Measurements from ENCODE around the gene CAMK1.

DNA sequence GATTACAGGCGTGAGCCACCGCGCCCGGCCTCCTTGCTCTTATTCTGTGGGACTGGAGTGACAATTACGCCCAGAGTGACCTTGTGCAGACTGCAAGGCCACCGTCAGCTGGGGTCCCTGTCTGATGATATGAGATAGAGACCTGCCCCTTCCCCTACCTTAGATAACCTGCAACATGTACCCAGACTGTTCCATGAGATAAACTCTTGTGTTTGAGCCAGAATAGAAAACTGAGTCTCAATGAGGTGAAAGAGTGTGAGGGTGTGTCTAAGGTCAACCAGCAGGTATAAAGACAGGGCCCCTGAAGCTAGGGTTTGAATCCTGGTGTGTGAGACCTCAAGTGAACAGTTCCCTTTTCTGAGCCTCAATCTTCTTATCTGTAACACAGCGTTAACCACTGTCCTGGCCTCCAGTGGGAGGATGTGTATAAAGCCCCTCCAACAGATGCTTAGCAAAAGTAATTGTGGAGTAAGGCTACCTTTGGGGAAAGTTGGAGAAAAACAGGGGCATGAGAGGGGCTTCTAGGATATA, 16.5 kb upstream of the CAMK1 start:
- TF ChIP-seq, protein P1, sequence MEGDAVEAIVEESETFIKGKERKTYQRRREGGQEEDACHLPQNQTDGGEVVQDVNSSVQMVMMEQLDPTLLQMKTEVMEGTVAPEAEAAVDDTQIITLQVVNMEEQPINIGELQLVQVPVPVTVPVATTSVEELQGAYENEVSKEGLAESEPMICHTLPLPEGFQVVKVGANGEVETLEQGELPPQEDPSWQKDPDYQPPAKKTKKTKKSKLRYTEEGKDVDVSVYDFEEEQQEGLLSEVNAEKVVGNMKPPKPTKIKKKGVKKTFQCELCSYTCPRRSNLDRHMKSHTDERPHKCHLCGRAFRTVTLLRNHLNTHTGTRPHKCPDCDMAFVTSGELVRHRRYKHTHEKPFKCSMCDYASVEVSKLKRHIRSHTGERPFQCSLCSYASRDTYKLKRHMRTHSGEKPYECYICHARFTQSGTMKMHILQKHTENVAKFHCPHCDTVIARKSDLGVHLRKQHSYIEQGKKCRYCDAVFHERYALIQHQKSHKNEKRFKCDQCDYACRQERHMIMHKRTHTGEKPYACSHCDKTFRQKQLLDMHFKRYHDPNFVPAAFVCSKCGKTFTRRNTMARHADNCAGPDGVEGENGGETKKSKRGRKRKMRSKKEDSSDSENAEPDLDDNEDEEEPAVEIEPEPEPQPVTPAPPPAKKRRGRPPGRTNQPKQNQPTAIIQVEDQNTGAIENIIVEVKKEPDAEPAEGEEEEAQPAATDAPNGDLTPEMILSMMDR (IDR thresholded peaks at IDR 0.05) = no peak
- TF ChIP-seq POLR2A (IDR thresholded peaks at IDR 0.05) = no peak

Measured in esophagus squamous epithelium (tissue), 4 donors.